Adrenal gland (tissue), 12 donors: ENCODE results near the gene PCP4. TPM values are rescaled to one million over a fixed set of nuclear protein-coding genes. Genes with fewer than 3 reads are reported as not detected.
A peak's percentile ranks its signal among the peaks of the same experiment; 100 is the strongest.

Experiments
- DNase-seq, 7 donors: peaks; one replicate each; pipeline ENCODE4 v3.0.0-alpha.2; 2019 to 2020
- H3K27ac ChIP-seq, 5 donors: fragments of 200-600 bp; sonication (generic) in 4 of 5; 1 replicate in 3 of 5; 2 replicates in 2 of 5; pipeline versions ENCODE4 v1.5.1 to v1.8.0; 2016 to 2020; ENCODE audit warnings: mild to moderate bottlenecking in 1 of 5
- H3K27me3 ChIP-seq: fragments of 200-600 bp; 2 replicates; pipeline ENCODE4 v1.8.0; 2021
- H3K36me3 ChIP-seq, 2 donors: fragments of 200-600 bp; replicated peaks in 1 of 2; 1 replicate in 1 of 2; 2 replicates in 1 of 2; pipeline versions ENCODE4 v1.5.1 to v1.8.0; 2018 to 2022
- H3K4me1 ChIP-seq, 2 donors: fragments of 200-600 bp; replicated peaks in 1 of 2; 1 replicate in 1 of 2; 2 replicates in 1 of 2; pipeline versions ENCODE4 v1.5.1 to v1.8.0; 2018 to 2021
- H3K4me3 ChIP-seq, 4 donors: fragments of 200-600 bp; sonication (generic) in 3 of 4; one replicate each; pipeline ENCODE4 v1.5.1; 2016 to 2018
- H3K9me3 ChIP-seq, 3 donors: fragments of 200-600 bp; sonication (generic) in 1 of 3; replicated peaks in 1 of 3; 1 replicate in 2 of 3; 2 replicates in 1 of 3; pipeline versions ENCODE4 v1.5.1 to v1.8.0; 2016 to 2021
- POLR2A ChIP-seq, 2 donors: fragments of 450-650 bp; IDR thresholded peaks; one replicate each; pipeline ENCODE4 v1.6.1; 2017; ENCODE audit warnings: antibody characterized with exemption in 2 of 2, mild to moderate bottlenecking in 2 of 2, moderate library complexity in 1 of 2
- WGBS, 4 donors: extraction: QIAGEN DNeasy Blood & Tissue Kit in 2 of 4; methylation state at CpG; one replicate each; pipeline versions ENCODE4 v1.1.5 to v1.1.7; 2013 to 2017; 5-methylcytosine and 5-hydroxymethylcytosine counted together
- intact Hi-C, 2 donors: fragments of 100-400 bp; cut with DNase I; formaldehyde crosslinking; loops; one replicate each; pipeline versions ENCODE4 v1.14.1 to v1.15.0; 2022 to 2023
- polyA plus RNA-seq, 3 donors: library from polyadenylated mRNA; stranded (reverse); fragments of 200-250 nt in 2 of 3; fragments of 350-450 nt in 1 of 3; fragmentation: Illumina TruSeq in 1 of 3; extraction: RNeasy Lipid Tissue Mini Kit (QIAGEN cat#74804) in 1 of 3; gene quantifications; one replicate each; pipeline ENCODE4 v1.2.3, GENCODE V29; 2013 to 2014
- total RNA-seq, 9 donors: library from RNA; depleted of rRNA in 4 of 9; stranded (reverse); fragments of >200 nt in 4 of 9; fragments of 120-200 nt in 1 of 9; fragmentation: NEBNext Ultra II Directional in 1 of 9; extraction: Animal tissue kit (Norgen Biotek cat#: 25700) in 1 of 9; gene quantifications; one replicate each; pipeline versions ENCODE4 v1.1.0 to v1.2.4, GENCODE V29; 2013 to 2023
- TF ChIP-seq, protein P1 (sequence below), 6 experiments: fragments of 450-650 bp in 4 of 6; fragments of 200-600 bp in 2 of 6; sonication (generic) in 1 of 6; IDR thresholded peaks; 1 replicate in 5 of 6; 2 replicates in 1 of 6; pipeline versions ENCODE4 v1.5.1 to v1.8.0; 2016 to 2021; ENCODE audit warnings: antibody characterized with exemption in 6 of 6, mild to moderate bottlenecking in 2 of 6, moderate library complexity in 1 of 6
- donor health status: healthy with polysubstance abuse.
- donor health status: Bipolar disorder and iron deficiency.
- donor health status: DM: yes; HTN: yes; CAD: no.
- donor health status: DM: no; HTN: no; CAD: no.
- donor health status: DM: no; HTN: no; CAD: no.
- donor health status: DM: yes; HTN: yes; CAD: no.

Gene PCP4
- total and polyA plus RNA-seq, 12 donors, result 1.00 to 118 (median 11.4) TPM

DNA sequence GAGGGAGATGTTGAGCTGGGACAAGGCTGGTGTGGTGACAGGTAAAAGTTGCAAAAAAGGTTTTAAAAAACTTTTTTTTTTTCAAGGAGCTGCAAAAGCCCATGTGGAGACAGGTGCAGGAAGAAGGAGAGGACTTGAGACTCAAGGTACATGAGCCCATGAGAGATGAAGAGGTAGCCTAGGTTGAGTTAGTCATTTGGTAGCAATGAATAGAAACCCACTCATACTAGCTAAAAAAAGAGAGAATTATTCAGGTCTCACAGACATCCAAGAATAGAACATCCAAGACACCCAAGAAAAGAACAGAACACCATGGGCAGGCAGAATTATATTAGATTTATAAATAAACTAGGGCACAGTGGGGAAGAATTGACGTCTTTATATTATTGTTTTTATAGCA lies 65.1 kb downstream of the PCP4 start:
- H3K36me3 ChIP-seq, result no peaks in the 10 kb centered on the region
- 83 to 89% (median 87%) methylated on average over 1 of the region's 1 CpG for WGBS, 4 donors

DNA sequence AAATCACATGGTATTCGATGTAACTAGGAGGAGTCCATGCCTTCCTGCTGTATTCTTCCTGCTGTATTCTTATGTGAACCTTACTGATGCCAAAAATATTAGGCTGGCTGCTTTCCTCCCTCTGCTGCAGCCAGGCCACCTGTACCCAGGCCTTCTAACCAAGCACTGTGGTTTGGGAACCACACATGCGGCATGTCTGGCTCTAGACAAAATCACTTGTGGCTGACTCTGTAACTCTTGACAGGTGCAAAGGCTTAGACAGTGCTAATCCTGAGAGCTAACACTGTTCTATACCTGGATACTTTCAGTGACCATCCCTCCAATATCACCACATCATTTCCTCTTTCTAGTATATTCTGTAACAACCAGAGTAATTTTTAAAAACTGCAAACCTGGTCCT lies 67.7 kb downstream of the PCP4 start:
- Histone ChIP-seq H3K4me1 (no peaks in the 10 kb centered on the region), H3K36me3 (no peaks in the 10 kb centered on the region), H3K4me3 (no peak overlapping the region), H3K9me3 (no peaks in the 10 kb centered on the region), H3K27me3 (no peaks in the 10 kb centered on the region), H3K27ac (no peak overlapping the region)
- 89 to 90% (median 90%) methylated on average over 2 of the region's 2 CpGs for WGBS, 4 donors
- TF ChIP-seq POLR2A (IDR thresholded peaks at IDR 0.05), result no peak
- TF ChIP-seq, protein P1, sequence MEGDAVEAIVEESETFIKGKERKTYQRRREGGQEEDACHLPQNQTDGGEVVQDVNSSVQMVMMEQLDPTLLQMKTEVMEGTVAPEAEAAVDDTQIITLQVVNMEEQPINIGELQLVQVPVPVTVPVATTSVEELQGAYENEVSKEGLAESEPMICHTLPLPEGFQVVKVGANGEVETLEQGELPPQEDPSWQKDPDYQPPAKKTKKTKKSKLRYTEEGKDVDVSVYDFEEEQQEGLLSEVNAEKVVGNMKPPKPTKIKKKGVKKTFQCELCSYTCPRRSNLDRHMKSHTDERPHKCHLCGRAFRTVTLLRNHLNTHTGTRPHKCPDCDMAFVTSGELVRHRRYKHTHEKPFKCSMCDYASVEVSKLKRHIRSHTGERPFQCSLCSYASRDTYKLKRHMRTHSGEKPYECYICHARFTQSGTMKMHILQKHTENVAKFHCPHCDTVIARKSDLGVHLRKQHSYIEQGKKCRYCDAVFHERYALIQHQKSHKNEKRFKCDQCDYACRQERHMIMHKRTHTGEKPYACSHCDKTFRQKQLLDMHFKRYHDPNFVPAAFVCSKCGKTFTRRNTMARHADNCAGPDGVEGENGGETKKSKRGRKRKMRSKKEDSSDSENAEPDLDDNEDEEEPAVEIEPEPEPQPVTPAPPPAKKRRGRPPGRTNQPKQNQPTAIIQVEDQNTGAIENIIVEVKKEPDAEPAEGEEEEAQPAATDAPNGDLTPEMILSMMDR (IDR thresholded peaks at IDR 0.05), result no peak
- intact Hi-C loops, result no loop called here
- no peak for DNase-seq

More for the DNA sequence above, 65.1 kb downstream of the PCP4 start:
- Histone ChIP-seq H3K4me3 (no peak overlapping the region), H3K9me3 (no peaks in the 10 kb centered on the region), H3K27ac (no peak overlapping the region), H3K27me3 (no peaks in the 10 kb centered on the region), H3K4me1 (no peaks in the 10 kb centered on the region)
- intact Hi-C loops, result no loop called here
- DNase-seq, result no peak
- TF ChIP-seq, protein P1 (IDR thresholded peaks at IDR 0.05), result no peak

DNA sequence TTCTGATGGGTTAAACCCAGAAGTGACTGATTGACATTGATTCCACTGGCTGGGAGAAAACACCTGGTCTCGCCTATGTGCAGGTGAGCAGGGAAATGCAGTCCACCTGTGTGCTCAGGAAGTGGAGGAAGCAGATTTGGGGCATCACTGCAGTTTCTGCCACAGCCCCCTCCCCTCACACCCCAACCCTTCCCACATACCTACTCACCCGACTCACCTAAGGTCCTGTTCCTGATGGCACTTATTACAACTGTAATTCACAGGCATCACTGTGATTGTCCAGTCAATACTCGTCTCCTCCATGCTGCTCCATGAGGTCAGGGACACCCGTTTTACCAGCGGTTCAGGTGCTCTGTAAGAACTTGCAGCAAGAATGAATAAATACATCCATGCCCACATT lies 68.5 kb downstream of the PCP4 start:
- H3K4me3 ChIP-seq, result no peak overlapping the region
- intact Hi-C loops, result no loop called here
- no peaks in the 10 kb centered on the region for H3K4me1 ChIP-seq
- TF ChIP-seq, protein P1 (IDR thresholded peaks at IDR 0.05), result no peak
- no peak for TF ChIP-seq POLR2A (IDR thresholded peaks at IDR 0.05)
- H3K36me3 ChIP-seq, result no peaks in the 10 kb centered on the region
- H3K9me3 ChIP-seq, result no peaks in the 10 kb centered on the region
- no peak for DNase-seq
- H3K27ac ChIP-seq, result no peak overlapping the region
- WGBS, 4 donors, result 85 to 92% (median 87%) methylated on average over 5 of the region's 5 CpGs
- H3K27me3 ChIP-seq, result no peaks in the 10 kb centered on the region

DNA sequence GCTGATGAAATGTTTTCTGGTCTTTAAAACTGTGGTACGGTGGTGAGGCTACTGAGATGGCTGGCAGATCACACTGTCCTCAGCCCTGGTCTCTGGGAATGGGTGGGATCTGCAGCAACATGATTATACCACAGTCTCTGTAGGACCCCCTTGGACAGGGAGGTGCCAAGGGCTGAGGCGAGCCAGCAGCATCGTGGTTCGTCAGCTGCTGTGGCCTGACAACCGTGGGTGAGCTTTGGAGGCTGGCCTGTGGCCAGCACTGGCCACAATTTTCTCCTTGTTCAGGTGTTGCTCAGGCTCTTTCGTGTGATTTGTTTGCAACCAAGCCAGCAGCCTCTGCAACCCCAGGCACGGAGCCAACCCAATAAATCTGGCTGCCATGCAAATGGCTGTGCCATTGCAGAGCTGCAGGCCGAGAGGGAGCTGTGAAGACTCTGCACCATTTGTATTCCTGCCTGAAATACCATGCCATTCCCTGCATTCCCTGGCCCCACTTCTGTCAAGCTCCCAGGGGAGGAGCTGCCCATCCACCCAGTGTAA lies 70.9 kb downstream of the PCP4 start:
- no peak overlapping the region for H3K4me3 ChIP-seq
- 33 to 78% (median 52%) methylated on average over 2 to 8 of the region's 8 CpGs for WGBS, 4 donors
- no peaks in the 10 kb centered on the region for H3K4me1 ChIP-seq
- H3K9me3 ChIP-seq, result no peaks in the 10 kb centered on the region
- no peaks in the 10 kb centered on the region for H3K36me3 ChIP-seq
- intact Hi-C loops, result no loop called here
- H3K27ac ChIP-seq, result no peak overlapping the region
- peak; percentile 31 to 76 (median 48) for DNase-seq
- no peaks in the 10 kb centered on the region for H3K27me3 ChIP-seq
- no peak for TF ChIP-seq POLR2A (IDR thresholded peaks at IDR 0.05)
- TF ChIP-seq, protein P1 (IDR thresholded peaks at IDR 0.05), result no peak
